GM19035 (cell line): ENCODE data around the gene DQX1.

Experiments
- ATAC-seq: cut with Tn5 transposase; IDR thresholded peaks from one replicate; pipeline ENCODE4 v1.9.1; 2021; ENCODE audit not compliant: unreplicated experiment

DQX1 gene

GRCh38 chr2:74512744-74513604 lies 13.1 kb downstream of the DQX1 start:
- ATAC-seq = no peak

- ATAC-seq = no peak
Observed at GRCh38 chr2:74511104-74511989, 14.7 kb downstream of the DQX1 start.

- ATAC-seq = no peak
Observed at GRCh38 chr2:74510272-74510671, 15.8 kb downstream of the DQX1 start.

GRCh38 chr2:74507926-74508520 lies 18.0 kb downstream of the DQX1 start:
- ATAC-seq = peak; percentile 5

- peak; percentile 90 for ATAC-seq
Observed at GRCh38 chr2:74507145-74507925, 18.7 kb downstream of the DQX1 start, which contains the start of gene PCGF1. Gene PCGF1 (minus strand): TSS chr2:74507695. CDS start chr2:74507668, 27 bp downstream.

- ATAC-seq = no peak
Observed at GRCh38 chr2:74505448-74506246, 20.4 kb downstream of the DQX1 start.

GRCh38 chr2:74504591-74504990 lies 21.4 kb downstream of the DQX1 start:
- ATAC-seq = no peak

- no peak for ATAC-seq
Observed at GRCh38 chr2:74503506-74504475, 22.2 kb downstream of the DQX1 start.

- ATAC-seq = peak; percentile 37
Observed at GRCh38 chr2:74502720-74503505, 23.1 kb downstream of the DQX1 start.

- no peak for ATAC-seq
Observed at GRCh38 chr2:74502147-74502719, 23.8 kb downstream of the DQX1 start.

- ATAC-seq = no peak
Observed at GRCh38 chr2:74501335-74502071, 24.5 kb downstream of the DQX1 start.

- ATAC-seq = no peak
Observed at GRCh38 chr2:74500578-74500946, 25.5 kb downstream of the DQX1 start.

GRCh38 chr2:74499940-74500577 lies 26.0 kb downstream of the DQX1 start:
- ATAC-seq = no peak

- no peak for ATAC-seq
Observed at GRCh38 chr2:74499267-74499939, 26.6 kb downstream of the DQX1 start, which contains the start of gene LBX2. Gene LBX2 (minus strand): TSS chr2:74499603. CDS start chr2:74499537, 66 bp downstream.

GRCh38 chr2:74498500-74499266 lies 27.3 kb downstream of the DQX1 start:
- no peak for ATAC-seq
